Endothelial cell of umbilical vein (primary cell): ENCODE measurements around the gene EML3. TPM values are rescaled to one million over a fixed set of nuclear protein-coding genes. Genes with fewer than 3 reads are reported as not detected.
"Not testable (repeated sequence)": the region's sequence is repeated elsewhere in the genome, so short reads cannot be mapped to it uniquely, and the experiment has no call there.

Experiments used
- BruUV-seq: library from RNA; stranded (reverse); fragments of 400-500 nt; replicated peaks from 2 replicates; lab custom pipeline; 2021; lab: Mats Ljungman, UMichigan
- CTCF ChIA-PET: fragments of 300-600, 350-600 bp; sonication (Branson Sonifier 250); formaldehyde crosslinking; loops from one replicate; lab custom pipeline; 2021; ENCODE audit warnings: antibody characterized with exemption, inconsistent platforms; lab: Charles Lee
- POLR2A ChIA-PET: fragments of 300-600, 350-600 bp; sonication (Branson Sonifier 250); formaldehyde crosslinking; loops from one replicate; lab custom pipeline; 2021; ENCODE audit warnings: antibody characterized with exemption, inconsistent platforms; lab: Charles Lee
- DNase-seq: peaks from one replicate; pipeline ENCODE4 v3.0.0-alpha.2; 2011; ENCODE audit warnings: low read depth, low spot score
- FAIRE-seq: peaks from 2 replicates; lab custom pipeline; 2011; peaks lifted over from hg19 to GRCh38; lab: Jason Lieb, UNC
- H2AFZ ChIP-seq: 2 replicates; pipeline ENCODE4 v1.6.0; 2012; ENCODE audit warnings: low read depth, low read length, control low read depth, inconsistent platforms
- H3K27ac ChIP-seq: 2 replicates; pipeline ENCODE4 v1.5.1; 2011; ENCODE audit warnings: low read depth, mild to moderate bottlenecking, control low read depth, low read length, moderate library complexity; ENCODE audit not compliant: insufficient read depth
- H3K27me3 ChIP-seq, 2 experiments: 2 replicates each; pipeline versions ENCODE4 v1.6.0 to v1.6.1; 2011; ENCODE audit warnings: low read length in 2 of 2, mixed read lengths in 1 of 2; ENCODE audit not compliant: control insufficient read depth in 2 of 2, insufficient read depth in 2 of 2
- H3K36me3 ChIP-seq, 2 experiments: 2 replicates in 1 of 2; 3 replicates in 1 of 2; pipeline ENCODE4 v1.5.1; 2011; ENCODE audit warnings: low read length in 2 of 2, mild to moderate bottlenecking in 1 of 2, moderate library complexity in 1 of 2; ENCODE audit not compliant: control insufficient read depth in 2 of 2, insufficient read depth in 2 of 2; ENCODE audit errors: extremely low read depth in 1 of 2
- H3K4me1 ChIP-seq: 3 replicates; pipeline ENCODE4 v1.5.1; 2011; ENCODE audit warnings: mild to moderate bottlenecking, low read length; ENCODE audit not compliant: control insufficient read depth, insufficient read depth; ENCODE audit errors: extremely low read depth
- H3K4me2 ChIP-seq: 2 replicates; pipeline ENCODE4 v1.6.1; 2011; ENCODE audit warnings: low read length, control low read depth, mixed read lengths; ENCODE audit not compliant: insufficient read depth
- H3K4me3 ChIP-seq, 3 experiments: fragments of 200-600 bp in 1 of 3; sonication (generic), shearing (Covaris generic) in 1 of 3; replicated peaks in 1 of 3; 2 replicates each; pipeline ENCODE4 v1.5.1; 2011 to 2016; ENCODE audit warnings: control low read depth in 3 of 3, low read length in 3 of 3, mild to moderate bottlenecking in 2 of 3, inconsistent platforms in 1 of 3, low read depth in 1 of 3, moderate library complexity in 1 of 3; ENCODE audit not compliant: insufficient read depth in 1 of 3
- H3K79me2 ChIP-seq: 2 replicates; pipeline ENCODE4 v1.6.0; 2012; ENCODE audit warnings: low read length, inconsistent platforms; ENCODE audit not compliant: control insufficient read depth, insufficient read depth
- H3K9ac ChIP-seq: replicated peaks from 2 replicates; pipeline ENCODE3; 2011; ENCODE audit warnings: low read length, control low read depth; ENCODE audit not compliant: insufficient read depth; ENCODE audit errors: extremely low read depth
- H3K9me1 ChIP-seq: replicated peaks from 3 replicates; pipeline ENCODE4 v1.6.0; 2011; ENCODE audit warnings: mild to moderate bottlenecking, low read length; ENCODE audit not compliant: control insufficient read depth, insufficient read depth; ENCODE audit errors: extremely low read depth
- H3K9me3 ChIP-seq: replicated peaks from 2 replicates; pipeline ENCODE4 v1.5.1; 2012; ENCODE audit warnings: low read length, inconsistent platforms; ENCODE audit not compliant: control insufficient read depth, insufficient read depth
- H4K20me1 ChIP-seq: replicated peaks from 2 replicates; pipeline ENCODE3; 2011; ENCODE audit warnings: mild to moderate bottlenecking, low read length; ENCODE audit not compliant: control insufficient read depth, insufficient read depth; ENCODE audit errors: extremely low read depth
- CTCF ChIP-seq, 2 donors: IDR thresholded peaks; 1 replicate in 1 of 2; 2 replicates in 1 of 2; pipeline ENCODE4 v1.5.1; 2011; ENCODE audit warnings: low read length in 2 of 2, mild to moderate bottlenecking in 2 of 2, moderate library complexity in 2 of 2, control low read depth in 1 of 2, inconsistent platforms in 1 of 2, low read depth in 1 of 2; ENCODE audit not compliant: insufficient read depth in 1 of 2; ENCODE audit errors: extremely low read depth in 1 of 2
- EZH2 ChIP-seq: IDR thresholded peaks from 2 replicates; pipeline ENCODE4 v1.6.1; 2012; ENCODE audit warnings: borderline replicate concordance, low read depth, mild to moderate bottlenecking, moderate library complexity, low read length, inconsistent platforms; ENCODE audit not compliant: severe bottlenecking
- FOS ChIP-seq: IDR thresholded peaks from 2 replicates; pipeline ENCODE4 v1.6.1; 2011; ENCODE audit warnings: mild to moderate bottlenecking, low read length, moderate library complexity, borderline replicate concordance; ENCODE audit not compliant: insufficient read depth
- GATA2 ChIP-seq: IDR thresholded peaks from 2 replicates; pipeline ENCODE4 v1.7.0; 2011; ENCODE audit warnings: low read depth, mild to moderate bottlenecking, moderate library complexity, mixed read lengths, low read length; ENCODE audit not compliant: insufficient read length, insufficient read depth
- JUN ChIP-seq: IDR thresholded peaks from 2 replicates; pipeline ENCODE4 v1.6.1; 2011; ENCODE audit warnings: borderline replicate concordance, low read depth; ENCODE audit not compliant: insufficient read length, insufficient read depth
- MAX ChIP-seq: IDR thresholded peaks from 2 replicates; pipeline ENCODE4 v1.6.1; 2011; ENCODE audit not compliant: insufficient read depth, insufficient read length
- MYC ChIP-seq: IDR thresholded peaks from one replicate; pipeline ENCODE4 v1.6.1; 2011; ENCODE audit warnings: mild to moderate bottlenecking, low read depth, low read length
- POLR2A ChIP-seq: IDR thresholded peaks from 2 replicates; pipeline ENCODE4 v1.6.1; 2012; ENCODE audit warnings: low read depth, mild to moderate bottlenecking, control low read depth, low read length
- POLR2AphosphoS5 ChIP-seq: IDR thresholded peaks from 2 replicates; pipeline ENCODE4 v1.6.1; 2012; ENCODE audit warnings: low read depth, mild to moderate bottlenecking, control low read depth, low read length, moderate library complexity; ENCODE audit not compliant: insufficient read depth
- dilution Hi-C: fragments of 300-500 bp; cut with MboI; formaldehyde crosslinking; loops from one replicate; pipeline ENCODE4 v1.15.0; 2019; ENCODE audit warnings: low sequenced_read_pairs; ENCODE audit not compliant: extremely low pct_ligation_motif_present
- intact Hi-C: fragments of 100-400 bp; cut with micrococcal nuclease; formaldehyde crosslinking; loops from one replicate; pipeline ENCODE4 v1.10.0; 2022
- polyA plus RNA-seq, 4 experiments: library from polyadenylated mRNA; depleted of rRNA in 3 of 4; stranded (reverse) in 3 of 4; unstranded in 1 of 4; fragments of >200 nt; gene quantifications; 2 replicates each; pipeline versions ENCODE4 v1.2.1 to v1.2.3, GENCODE V29; 2011 to 2012; ENCODE audit warnings: missing spikeins in 1 of 4
- total RNA-seq: library from RNA; stranded (reverse); gene quantifications from 2 replicates; pipeline ENCODE4 v1.2.3, GENCODE V29; 2021

The EML3 gene
- total and polyA plus RNA-seq, 2 donors (not counting 3 experiments of a cell fraction or from before 2014, with no cell fraction given), result 75.7 to 101 TPM

DNA sequence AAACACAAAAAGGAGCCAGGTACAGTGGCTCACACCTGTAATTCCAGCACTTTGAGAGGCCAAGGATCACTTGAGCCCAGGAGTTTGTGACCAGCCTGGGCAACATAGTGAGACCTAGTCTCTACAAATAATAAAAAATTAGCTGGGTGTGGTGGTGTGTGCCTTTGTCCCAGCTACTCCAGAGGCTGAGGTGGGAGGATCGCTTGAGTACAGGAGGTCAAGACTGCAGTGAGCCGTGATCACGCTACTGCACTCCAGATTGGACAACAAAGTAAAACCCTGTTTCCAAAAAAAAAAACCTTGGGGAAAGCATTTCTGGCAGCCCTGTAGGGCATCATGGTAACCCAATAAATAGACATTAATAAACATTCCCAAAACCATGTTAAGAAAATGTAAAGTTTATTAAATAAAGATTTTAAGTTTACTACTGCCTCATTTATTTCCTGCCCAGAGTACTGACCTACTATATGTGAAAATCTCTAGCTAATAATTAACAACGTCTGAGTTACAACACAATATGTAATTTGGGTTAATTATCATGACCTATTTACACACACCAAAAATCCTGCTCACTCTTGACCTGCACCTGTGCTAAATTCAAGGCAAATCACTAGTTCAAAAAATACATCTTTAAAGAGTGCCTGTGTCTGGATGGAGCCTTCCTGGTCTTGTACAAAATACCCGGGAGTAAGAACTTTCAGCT is 47.3 kb downstream of the EML3 start:
- Histone ChIP-seq H3K4me1 (peaks cover 11% of the 10 kb centered on the region), H3K79me2 (peaks cover 61% of the 10 kb centered on the region), H3K27me3 (no peaks in the 10 kb centered on the region), H3K9me1 (no peaks in the 10 kb centered on the region), H3K27ac (no peak overlapping the region), H3K4me2 (no peak overlapping the region), H3K9me3 (no peaks in the 10 kb centered on the region), H3K36me3 (peaks cover 28 to 34% of the 10 kb centered on the region in 2 experiments), H3K4me3 (no peak overlapping the region), H4K20me1 (peaks cover 8% of the 10 kb centered on the region), H2AFZ (no peak overlapping the region), H3K9ac (no peak overlapping the region)
- POLR2A ChIA-PET, result interaction anchor here (1.6 kb wide), 1 partner anchor 9 kb away, joined by 5 read pairs; the partner anchor contains the start of gene EEF1G
- TF ChIP-seq CTCF (IDR thresholded peaks at IDR 0.05; ENCODE audit: extremely low read depth in 1 of 2, insufficient read depth in 1 of 2, low read depth in 1 of 2, low read length in 2 of 2) (no peak), GATA2 (no peak), EZH2 (no peak), POLR2A (no peak), FOS (no peak), POLR2AphosphoS5 (no peak), MYC (no peak), JUN (no peak), MAX (no peak)
- DNase-seq (no peak), FAIRE-seq (peak; percentile 43)
- intact Hi-C loops (no loop called here), dilution Hi-C loops (no loop called here)
- no TSS peak for BruUV-seq
- CTCF ChIA-PET, result interaction anchor here (5.9 to 15.7 kb wide), 2 partner anchors 22 to 141 kb away, joined by 33 to 376 read pairs; partner anchors contain the start of gene AHNAK

DNA sequence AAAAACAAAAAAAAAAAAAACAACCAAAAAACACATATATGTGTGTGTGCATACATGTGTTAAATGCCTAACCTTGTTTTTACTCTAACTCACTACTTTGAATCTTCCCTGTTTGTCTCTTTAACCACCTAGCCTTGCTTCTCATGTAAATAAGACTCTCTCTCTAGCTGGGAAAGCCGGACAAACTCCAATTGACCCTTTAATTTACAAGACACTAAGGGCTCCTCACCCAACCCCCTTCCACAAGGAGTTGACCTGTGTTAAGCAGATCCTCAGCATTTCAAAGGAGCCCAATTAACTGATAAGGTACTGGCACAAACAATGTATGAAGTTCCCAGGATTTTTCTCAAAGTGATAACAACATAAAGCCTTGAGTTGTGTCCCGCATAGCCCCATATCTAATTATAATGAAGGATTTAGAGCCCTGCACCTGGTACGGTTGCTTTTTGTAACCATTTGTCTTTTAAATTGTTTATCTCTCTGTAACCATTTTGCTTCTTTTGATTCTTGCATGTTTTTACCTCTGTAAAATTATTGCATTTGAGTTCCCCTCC is 50.8 kb downstream of the EML3 start:
- H3K9me1 ChIP-seq, H3K27me3 ChIP-seq, H3K4me3 ChIP-seq, dilution Hi-C loops, intact Hi-C loops, H3K27ac ChIP-seq, H3K4me2 ChIP-seq, H3K9ac ChIP-seq, DNase-seq, FAIRE-seq, BruUV-seq, H3K9me3 ChIP-seq, H2AFZ ChIP-seq, H4K20me1 ChIP-seq: not testable (repeated sequence)
- CTCF ChIA-PET, result interaction anchor here (0.8 to 15.7 kb wide), 11 partner anchors 8 to 167 kb away, joined by 3 to 376 read pairs (median 8); partner anchors contain the start of genes AHNAK and TUT1
- Histone ChIP-seq H3K79me2 (peaks cover 43% of the 10 kb centered on the region), H3K4me1 (peaks cover 22% of the 10 kb centered on the region), H3K36me3 (peaks cover 30 to 35% of the 10 kb centered on the region in 2 experiments)
- POLR2A ChIA-PET, result interaction anchor here (0.7 kb wide), 1 partner anchor 130 kb away, joined by 5 read pairs; no protein-coding TSS in a partner anchor
